Measurements from ENCODE around the gene XRN2. TPM values are rescaled to one million over a fixed set of nuclear protein-coding genes. Genes with fewer than 3 reads are reported as not detected.
A peak's percentile ranks its signal among the peaks of the same experiment; 100 is the strongest.

XRN2 gene
- total RNA-seq, 3 donors from 2014 or later (not counting 1 experiment from before 2014, with no cell fraction given) = 52.9 to 61.8 (median 57.4) TPM

DNA sequence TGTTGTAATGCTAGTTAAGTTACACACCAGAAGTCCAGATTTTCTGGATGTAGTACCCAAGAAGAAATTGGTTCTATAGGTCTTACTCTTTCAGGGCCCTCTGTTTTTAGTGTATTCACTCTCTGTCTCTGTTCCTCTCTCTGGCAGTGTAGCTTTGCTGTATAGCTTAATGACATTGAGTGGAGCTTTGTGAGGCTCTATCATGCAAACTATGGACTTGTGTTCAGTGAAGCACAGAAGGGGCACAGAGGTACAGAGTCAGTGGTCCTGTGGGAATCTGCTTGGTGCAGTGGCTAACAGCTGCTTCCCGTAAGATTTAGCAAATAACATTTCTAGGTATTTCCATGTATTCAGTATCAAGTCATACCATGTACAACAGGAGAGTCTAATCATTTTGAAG, 68.1 kb downstream of the XRN2 start:
- ATAC-seq (no peak), DNase-seq (no peak)
- Histone ChIP-seq H3K27ac (ENCODE audit: low read length) (no peak overlapping the region), H3K27me3 (ENCODE audit: control insufficient read depth, insufficient read depth, low read length) (no peaks in the 10 kb centered on the region), H3K4me1 (ENCODE audit: control insufficient read depth, insufficient read depth, low read length) (no peaks in the 10 kb centered on the region), H3K36me3 (ENCODE audit: control insufficient read depth, insufficient read depth, low read length) (peaks cover 31% of the 10 kb centered on the region), H3K4me3 (ENCODE audit: low read length) (no peak overlapping the region), H3K9me3 (ENCODE audit: control insufficient read depth, insufficient read depth, low read length) (no peaks in the 10 kb centered on the region)
- TF ChIP-seq, protein P1, sequence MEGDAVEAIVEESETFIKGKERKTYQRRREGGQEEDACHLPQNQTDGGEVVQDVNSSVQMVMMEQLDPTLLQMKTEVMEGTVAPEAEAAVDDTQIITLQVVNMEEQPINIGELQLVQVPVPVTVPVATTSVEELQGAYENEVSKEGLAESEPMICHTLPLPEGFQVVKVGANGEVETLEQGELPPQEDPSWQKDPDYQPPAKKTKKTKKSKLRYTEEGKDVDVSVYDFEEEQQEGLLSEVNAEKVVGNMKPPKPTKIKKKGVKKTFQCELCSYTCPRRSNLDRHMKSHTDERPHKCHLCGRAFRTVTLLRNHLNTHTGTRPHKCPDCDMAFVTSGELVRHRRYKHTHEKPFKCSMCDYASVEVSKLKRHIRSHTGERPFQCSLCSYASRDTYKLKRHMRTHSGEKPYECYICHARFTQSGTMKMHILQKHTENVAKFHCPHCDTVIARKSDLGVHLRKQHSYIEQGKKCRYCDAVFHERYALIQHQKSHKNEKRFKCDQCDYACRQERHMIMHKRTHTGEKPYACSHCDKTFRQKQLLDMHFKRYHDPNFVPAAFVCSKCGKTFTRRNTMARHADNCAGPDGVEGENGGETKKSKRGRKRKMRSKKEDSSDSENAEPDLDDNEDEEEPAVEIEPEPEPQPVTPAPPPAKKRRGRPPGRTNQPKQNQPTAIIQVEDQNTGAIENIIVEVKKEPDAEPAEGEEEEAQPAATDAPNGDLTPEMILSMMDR (IDR thresholded peaks at IDR 0.05) = no peak
- Mint-ChIP-seq H3K4me1 (peaks cover 13 to 20% of the 10 kb centered on the region in 2 donors), H3K9me3 (no peaks in the 10 kb centered on the region), H3K4me3 (no peak overlapping the region), H3K36me3 (peaks cover 8% of the 10 kb centered on the region), H3K27me3 (ENCODE audit: low read depth in 2 of 2) (no peaks in the 10 kb centered on the region), H3K27ac (peak overlapping the region in 1 of 2 donors; percentile 4)
- 100% methylated on average over 1 of the region's 1 CpG for WGBS (ENCODE audit: insufficient coverage)
- intact Hi-C loops (cut with micrococcal nuclease) = no loop called here

DNA sequence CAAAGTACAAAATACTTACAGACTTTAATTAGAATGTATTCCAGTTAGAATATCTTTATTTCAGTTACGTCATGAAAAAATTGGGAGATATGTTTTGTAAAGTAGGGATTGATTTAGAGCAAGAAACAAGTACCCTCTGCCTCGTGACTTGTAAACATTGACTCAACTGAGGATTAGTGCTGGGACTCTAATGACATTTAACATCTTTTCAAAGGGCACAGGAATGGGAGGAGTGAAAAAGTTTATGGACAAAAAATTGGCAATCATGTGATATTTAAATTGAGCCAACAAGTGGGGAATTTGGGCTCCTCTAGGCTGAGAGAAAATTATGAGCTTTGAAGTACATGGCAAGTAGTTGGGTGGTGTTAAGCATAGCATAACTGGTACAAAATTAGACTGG, 68.9 kb downstream of the XRN2 start:
- no peaks in the 10 kb centered on the region for H3K9me3 Mint-ChIP-seq
- H3K9me3 ChIP-seq (ENCODE audit: control insufficient read depth, insufficient read depth, low read length) = no peaks in the 10 kb centered on the region
- DNase-seq = no peak
- TF ChIP-seq, protein P1 (IDR thresholded peaks at IDR 0.05) = no peak
- no peak overlapping the region for H3K4me3 ChIP-seq (ENCODE audit: low read length)
- no peak for ATAC-seq
- peaks cover 25% of the 10 kb centered on the region for H3K36me3 ChIP-seq (ENCODE audit: control insufficient read depth, insufficient read depth, low read length)
- H3K4me3 Mint-ChIP-seq = no peak overlapping the region
- H3K4me1 ChIP-seq (ENCODE audit: control insufficient read depth, insufficient read depth, low read length) = no peaks in the 10 kb centered on the region
- H3K4me1 Mint-ChIP-seq = peaks cover 13 to 20% of the 10 kb centered on the region in 2 donors
- H3K36me3 Mint-ChIP-seq = peaks cover 8% of the 10 kb centered on the region
- WGBS (ENCODE audit: insufficient coverage) = 100% methylated on average over 2 of the region's 2 CpGs
- peak overlapping the region in 1 of 2 donors; percentile 4 for H3K27ac Mint-ChIP-seq
- H3K27ac ChIP-seq (ENCODE audit: low read length) = no peak overlapping the region
- intact Hi-C loops (cut with micrococcal nuclease) = no loop called here
- H3K27me3 ChIP-seq (ENCODE audit: control insufficient read depth, insufficient read depth, low read length) = no peaks in the 10 kb centered on the region
- H3K27me3 Mint-ChIP-seq (ENCODE audit: low read depth in 2 of 2) = no peaks in the 10 kb centered on the region

DNA sequence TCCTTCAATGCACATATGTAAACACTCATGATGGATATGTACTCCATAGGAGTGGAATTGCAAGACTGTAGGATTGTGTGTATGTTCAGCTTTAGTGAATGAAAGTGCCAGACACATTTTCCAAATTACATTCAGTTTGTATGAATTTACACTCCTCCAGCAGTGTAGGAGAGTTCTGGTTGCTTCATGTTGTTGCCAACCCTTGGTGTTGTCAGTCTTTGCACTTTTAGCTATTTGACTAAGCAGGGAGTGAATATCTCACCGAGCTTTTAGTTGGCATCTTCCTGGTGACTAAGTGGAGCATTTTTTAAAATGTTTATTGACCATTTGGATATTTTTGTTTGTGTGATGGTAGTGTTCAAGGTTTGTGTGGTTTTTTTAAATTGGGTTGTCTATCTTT, 70.3 kb downstream of the XRN2 start:
- TF ChIP-seq, protein P1 (IDR thresholded peaks at IDR 0.05) = no peak
- peaks cover 8% of the 10 kb centered on the region for H3K36me3 Mint-ChIP-seq
- intact Hi-C loops (cut with micrococcal nuclease) = no loop called here
- no peak overlapping the region for H3K4me3 Mint-ChIP-seq
- Histone ChIP-seq H3K9me3 (ENCODE audit: control insufficient read depth, insufficient read depth, low read length) (no peaks in the 10 kb centered on the region), H3K27ac (ENCODE audit: low read length) (no peak overlapping the region), H3K27me3 (ENCODE audit: control insufficient read depth, insufficient read depth, low read length) (no peaks in the 10 kb centered on the region), H3K36me3 (ENCODE audit: control insufficient read depth, insufficient read depth, low read length) (peaks cover 20% of the 10 kb centered on the region), H3K4me1 (ENCODE audit: control insufficient read depth, insufficient read depth, low read length) (no peaks in the 10 kb centered on the region), H3K4me3 (ENCODE audit: low read length) (no peak overlapping the region)
- 100% methylated on average over 1 of the region's 1 CpG for WGBS (ENCODE audit: insufficient coverage)
- peaks cover 19 to 20% of the 10 kb centered on the region in 2 donors for H3K4me1 Mint-ChIP-seq
- H3K27me3 Mint-ChIP-seq (ENCODE audit: low read depth in 2 of 2) = no peaks in the 10 kb centered on the region
- H3K27ac Mint-ChIP-seq = peak overlapping the region; percentile 19 to 43
- no peak for DNase-seq
- no peak for ATAC-seq
- H3K9me3 Mint-ChIP-seq = no peaks in the 10 kb centered on the region

DNA sequence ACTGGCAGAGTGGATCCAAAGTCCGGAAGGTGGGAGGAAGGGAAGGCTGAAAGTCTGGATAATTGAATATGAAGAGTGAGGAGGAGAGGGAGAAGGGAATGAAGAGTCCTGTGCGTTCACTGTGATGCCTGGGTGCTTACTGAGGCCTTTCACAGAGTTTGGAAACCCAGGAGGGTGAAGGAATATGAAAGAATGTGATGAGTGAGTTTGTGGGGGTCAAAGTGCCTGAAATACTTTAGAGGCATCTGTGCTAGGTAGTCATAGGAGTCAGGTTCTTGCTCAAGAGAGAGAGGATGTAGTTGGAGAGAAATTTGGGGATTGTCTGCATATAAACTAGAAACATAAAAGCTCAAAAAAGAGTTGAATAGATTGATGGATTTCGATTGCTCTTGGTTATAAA, 73.5 kb downstream of the XRN2 start:
- H3K27me3 ChIP-seq (ENCODE audit: control insufficient read depth, insufficient read depth, low read length) = no peaks in the 10 kb centered on the region
- intact Hi-C loops (cut with micrococcal nuclease) = no loop called here
- 97% methylated on average over 2 of the region's 3 CpGs for WGBS (ENCODE audit: insufficient coverage)
- H3K27me3 Mint-ChIP-seq (ENCODE audit: low read depth in 2 of 2) = no peaks in the 10 kb centered on the region
- no peaks in the 10 kb centered on the region for H3K9me3 ChIP-seq (ENCODE audit: control insufficient read depth, insufficient read depth, low read length)
- H3K36me3 ChIP-seq (ENCODE audit: control insufficient read depth, insufficient read depth, low read length) = peaks cover 21% of the 10 kb centered on the region
- no peak overlapping the region for H3K4me3 ChIP-seq (ENCODE audit: low read length)
- H3K27ac ChIP-seq (ENCODE audit: low read length) = no peak overlapping the region
- ATAC-seq (no peak), DNase-seq (no peak)
- no peak overlapping the region for H3K4me3 Mint-ChIP-seq
- no peaks in the 10 kb centered on the region for H3K4me1 ChIP-seq (ENCODE audit: control insufficient read depth, insufficient read depth, low read length)
- H3K36me3 Mint-ChIP-seq = peaks cover 6% of the 10 kb centered on the region
- no peak overlapping the region for H3K27ac Mint-ChIP-seq
- no peaks in the 10 kb centered on the region for H3K9me3 Mint-ChIP-seq
- peaks cover 27 to 28% of the 10 kb centered on the region in 2 donors for H3K4me1 Mint-ChIP-seq
- TF ChIP-seq, protein P1 (IDR thresholded peaks at IDR 0.05) = no peak

All from natural killer cell (primary cell).